Psoas muscle (tissue), 8 donors: Measurements from ENCODE around the gene CFP. TPM values are rescaled to one million over a fixed set of nuclear protein-coding genes. Genes with fewer than 3 reads are reported as not detected.

Experiments used
- ATAC-seq, 4 donors: fragments of 200-7000 bp; cut with Tn5 transposase; one replicate each; pipeline ENCODE4 v1.9.1; 2020; ENCODE audit warnings: moderate library complexity in 3 of 4, mild to moderate bottlenecking in 2 of 4
- DNase-seq, 2 donors: peaks; one replicate each; pipeline ENCODE4 v3.0.0-alpha.2; 2020
- H3K27ac ChIP-seq: fragments of 200-600 bp; one replicate; pipeline ENCODE4 v1.8.0; 2022
- H3K27me3 ChIP-seq, 3 donors: fragments of 200-600 bp in 1 of 3; one replicate each; pipeline versions ENCODE4 v1.6.1 to v1.8.0; 2013 to 2022; ENCODE audit warnings: low read length in 2 of 3, mild to moderate bottlenecking in 2 of 3, moderate library complexity in 1 of 3; ENCODE audit not compliant: insufficient read depth in 3 of 3
- H3K36me3 ChIP-seq, 2 donors: fragments of 200-600 bp in 1 of 2; one replicate each; pipeline versions ENCODE4 v1.6.1 to v1.8.0; 2013 to 2022; ENCODE audit warnings: low read depth in 1 of 2, mild to moderate bottlenecking in 1 of 2, moderate library complexity in 1 of 2; ENCODE audit not compliant: insufficient read depth in 1 of 2
- H3K4me1 ChIP-seq: fragments of 200-600 bp; one replicate; pipeline ENCODE4 v1.8.0; 2022
- H3K4me3 ChIP-seq: fragments of 200-600 bp; one replicate; pipeline ENCODE4 v1.8.0; 2022; ENCODE audit warnings: mild to moderate bottlenecking
- H3K9me3 ChIP-seq: fragments of 200-600 bp; one replicate; pipeline ENCODE4 v1.8.0; 2022
- CTCF ChIP-seq: fragments of 200-600 bp; IDR thresholded peaks from one replicate; pipeline ENCODE4 v1.8.0; 2022; ENCODE audit warnings: antibody characterized with exemption
- WGBS, 3 donors: extraction: QIAGEN DNeasy Blood & Tissue Kit; methylation state at CpG; one replicate each; pipeline versions ENCODE4 v1.1.6 to v1.1.7; 2013; 5-methylcytosine and 5-hydroxymethylcytosine counted together
- intact Hi-C, 2 donors: fragments of 100-400 bp; cut with DNase I; formaldehyde crosslinking; loops; one replicate each; pipeline versions ENCODE4 v1.11.0 to v1.14.2; 2022
- polyA plus RNA-seq, 3 donors: library from polyadenylated mRNA; stranded (reverse); fragments of 200-250 nt; gene quantifications; one replicate each; pipeline ENCODE4 v1.2.3, GENCODE V29; 2013
- total RNA-seq, 4 donors: library from RNA; stranded (reverse); fragmentation: NEBNext Ultra II Directional in 2 of 4; extraction: Animal tissue kit (Norgen Biotek cat#: 25700) in 2 of 4; gene quantifications; one replicate each; pipeline versions ENCODE4 v1.2.1 to v1.2.4, GENCODE V29; 2021 to 2023
- donor health status: healthy with polysubstance abuse.
- donor health status: DM: no; HTN: no; CAD: no; lungs with moderate emphysema.
- donor health status: Bipolar disorder and iron deficiency.
- donor health status: healthy.
- donor health status: DM: yes; HTN: yes; CAD: no.
- donor health status: DM: no; HTN: no; CAD: no.
- donor health status: DM: no; HTN: no; CAD: no.
- donor health status: DM: yes; HTN: yes; CAD: no.

CFP gene
- total and polyA plus RNA-seq, 7 donors, result 0.51 to 1.8 (median 1.5) TPM

GRCh38 chrX:47633689-47634590 is 4.2 kb upstream of the CFP start:
- intact Hi-C loops, result no loop called here
- ATAC-seq (no peak), DNase-seq (no peak)
- no peak overlapping the region for H3K27ac ChIP-seq
- WGBS, 3 donors, result 63 to 71% (median 68%) methylated on average over 14 of the region's 14 CpGs
- H3K4me3 ChIP-seq, result no peak overlapping the region
- no peak for TF ChIP-seq CTCF
- H3K27me3 ChIP-seq, result peaks cover 0 to 3% (median 0%) of the 10 kb centered on the region in 3 donors
- H3K9me3 ChIP-seq, result no peaks in the 10 kb centered on the region
- H3K36me3 ChIP-seq, result peaks cover 2 to 34% of the 10 kb centered on the region in 2 donors
- H3K4me1 ChIP-seq, result no peaks in the 10 kb centered on the region

DNA sequence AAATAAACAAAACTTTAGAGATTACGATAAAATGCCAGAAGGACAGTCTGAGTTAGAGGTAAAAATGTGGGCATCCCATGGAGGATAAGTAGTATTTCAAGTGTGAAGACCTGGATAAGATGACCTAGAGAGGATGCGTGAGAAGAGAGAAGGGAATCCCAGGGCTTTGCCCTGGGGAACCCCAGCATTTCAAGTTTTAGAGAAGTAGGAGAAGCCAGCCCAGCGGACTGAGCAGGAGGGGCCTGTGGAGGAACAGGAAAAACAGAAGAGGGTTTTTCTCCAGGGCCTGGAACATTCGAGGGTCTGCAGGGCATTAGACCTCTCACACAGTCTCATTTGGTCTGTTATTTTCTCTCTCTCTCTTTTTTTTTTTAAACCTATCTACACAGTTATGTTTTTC is 2.9 kb upstream of the CFP start:
- 51 to 71% (median 59%) methylated on average over 4 of the region's 4 CpGs for WGBS, 3 donors
- no peaks in the 10 kb centered on the region for H3K4me1 ChIP-seq
- intact Hi-C loops, result no loop called here
- peaks cover 0 to 3% (median 0%) of the 10 kb centered on the region in 3 donors for H3K27me3 ChIP-seq
- peaks cover 0 to 24% of the 10 kb centered on the region in 2 donors for H3K36me3 ChIP-seq
- no peak for TF ChIP-seq CTCF
- no peak for DNase-seq
- no peaks in the 10 kb centered on the region for H3K9me3 ChIP-seq
- no peak for ATAC-seq
- no peak overlapping the region for H3K27ac ChIP-seq
- no peak overlapping the region for H3K4me3 ChIP-seq

DNA sequence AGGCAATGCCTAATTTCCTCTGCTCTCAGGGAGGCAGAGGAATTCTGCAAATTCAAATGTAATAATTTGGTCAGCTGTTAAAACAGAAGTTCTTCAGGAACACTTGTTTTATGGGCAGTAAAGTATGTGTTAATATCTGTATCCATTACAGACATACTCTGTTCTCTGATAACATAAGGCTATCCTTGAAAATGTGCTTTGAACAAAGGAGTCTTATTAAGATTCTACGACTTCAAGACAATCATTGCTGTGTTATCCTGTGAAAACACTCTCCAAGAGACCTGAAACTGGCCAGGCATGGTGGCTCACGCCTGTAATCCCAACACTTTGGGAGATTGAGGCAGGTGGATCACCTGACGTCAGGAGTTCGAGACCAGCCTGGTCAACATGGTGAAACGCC is 1.9 kb upstream of the CFP start:
- intact Hi-C loops, result no loop called here
- Histone ChIP-seq H3K4me3 (no peak overlapping the region), H3K36me3 (peaks cover 0 to 20% of the 10 kb centered on the region in 2 donors), H3K27me3 (peaks cover 0 to 3% (median 0%) of the 10 kb centered on the region in 3 donors), H3K9me3 (no peaks in the 10 kb centered on the region), H3K27ac (no peak overlapping the region), H3K4me1 (no peaks in the 10 kb centered on the region)
- no peak for TF ChIP-seq CTCF
- no peak for DNase-seq
- ATAC-seq, result no peak
- 69 to 87% (median 75%) methylated on average over 5 of the region's 5 CpGs for WGBS, 3 donors

DNA sequence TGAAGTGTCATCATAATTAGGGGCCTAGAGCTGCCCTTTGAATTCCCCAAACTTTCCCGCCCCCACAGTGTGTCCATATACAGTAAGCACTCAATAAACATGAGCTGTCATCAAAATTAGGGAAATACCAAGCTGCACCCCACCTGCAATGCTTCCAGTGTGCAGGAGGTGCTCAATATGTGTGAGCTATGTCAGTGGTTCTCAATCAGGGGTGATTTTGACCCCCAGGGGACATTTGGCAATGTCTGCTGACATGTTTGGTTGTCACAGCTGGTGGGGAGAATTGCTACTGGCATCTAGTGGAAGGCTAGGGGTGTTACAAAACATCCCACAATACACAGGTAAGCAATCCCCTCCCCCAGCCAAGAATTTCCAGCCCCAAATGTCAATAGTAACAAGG is 748 bp downstream of the CFP start:
- WGBS, 3 donors, result 62 to 100% (median 98%) methylated on average over 1 of the region's 1 CpG
- ATAC-seq, result no peak

More for the DNA sequence above, 748 bp downstream of the CFP start:
- no peaks in the 10 kb centered on the region for H3K9me3 ChIP-seq
- no peaks in the 10 kb centered on the region for H3K4me1 ChIP-seq
- no peaks in the 10 kb centered on the region for H3K36me3 ChIP-seq
- H3K27ac ChIP-seq, result no peak overlapping the region
- H3K27me3 ChIP-seq, result peaks cover 0 to 10% (median 0%) of the 10 kb centered on the region in 3 donors
- TF ChIP-seq CTCF, result no peak
- H3K4me3 ChIP-seq, result no peak overlapping the region
- intact Hi-C loops, result no loop called here
- no peak for DNase-seq
